GM12874 (cell line): ENCODE data around the gene HKDC1.
A peak's percentile ranks its signal among the peaks of the same experiment; 100 is the strongest.

Experiments used
- CTCF ChIP-seq: IDR thresholded peaks from 2 replicates; pipeline ENCODE4 v1.5.1; 2011; ENCODE audit warnings: low read depth, mild to moderate bottlenecking, control low read depth, low read length, moderate library complexity; ENCODE audit not compliant: insufficient read depth

Gene HKDC1

GRCh38 chr10:69220507-69220906 lies 375 bp downstream of the HKDC1 start:
- TF ChIP-seq CTCF = no peak

GRCh38 chr10:69222157-69223027 lies 2.3 kb downstream of the HKDC1 start:
- TF ChIP-seq CTCF = peak; percentile 66

- TF ChIP-seq CTCF = no peak
These were observed 2.9 kb downstream of the HKDC1 start for GRCh38 chr10:69223028-69223342.

- TF ChIP-seq CTCF = no peak
These were observed 4.9 kb downstream of the HKDC1 start for GRCh38 chr10:69224862-69225657.

GRCh38 chr10:69225681-69226080 lies 5.5 kb downstream of the HKDC1 start:
- TF ChIP-seq CTCF = no peak

GRCh38 chr10:69226919-69227450 lies 6.9 kb downstream of the HKDC1 start:
- no peak for TF ChIP-seq CTCF

GRCh38 chr10:69228151-69228550 lies 8.0 kb downstream of the HKDC1 start:
- no peak for TF ChIP-seq CTCF
